Fibroblast of lung (primary cell): ENCODE measurements around the gene ITPK1.

Source experiments
- EZH2 ChIP-seq: IDR thresholded peaks from 2 replicates; pipeline ENCODE4 v1.5.1; 2012; ENCODE audit warnings: low read length, control low read depth, mild to moderate bottlenecking; ENCODE audit errors: missing control alignments
- TF ChIP-seq, protein P1 (sequence below), 2 donors: IDR thresholded peaks in 1 of 2; conservative IDR thresholded peaks in 1 of 2; 1 replicate in 1 of 2; 2 replicates in 1 of 2; pipeline ENCODE4 v1.5.1; 2011 to 2012; ENCODE audit warnings: low read length in 2 of 2, control low read depth in 1 of 2, inconsistent platforms in 1 of 2, low read depth in 1 of 2, mild to moderate bottlenecking in 1 of 2

DNA sequence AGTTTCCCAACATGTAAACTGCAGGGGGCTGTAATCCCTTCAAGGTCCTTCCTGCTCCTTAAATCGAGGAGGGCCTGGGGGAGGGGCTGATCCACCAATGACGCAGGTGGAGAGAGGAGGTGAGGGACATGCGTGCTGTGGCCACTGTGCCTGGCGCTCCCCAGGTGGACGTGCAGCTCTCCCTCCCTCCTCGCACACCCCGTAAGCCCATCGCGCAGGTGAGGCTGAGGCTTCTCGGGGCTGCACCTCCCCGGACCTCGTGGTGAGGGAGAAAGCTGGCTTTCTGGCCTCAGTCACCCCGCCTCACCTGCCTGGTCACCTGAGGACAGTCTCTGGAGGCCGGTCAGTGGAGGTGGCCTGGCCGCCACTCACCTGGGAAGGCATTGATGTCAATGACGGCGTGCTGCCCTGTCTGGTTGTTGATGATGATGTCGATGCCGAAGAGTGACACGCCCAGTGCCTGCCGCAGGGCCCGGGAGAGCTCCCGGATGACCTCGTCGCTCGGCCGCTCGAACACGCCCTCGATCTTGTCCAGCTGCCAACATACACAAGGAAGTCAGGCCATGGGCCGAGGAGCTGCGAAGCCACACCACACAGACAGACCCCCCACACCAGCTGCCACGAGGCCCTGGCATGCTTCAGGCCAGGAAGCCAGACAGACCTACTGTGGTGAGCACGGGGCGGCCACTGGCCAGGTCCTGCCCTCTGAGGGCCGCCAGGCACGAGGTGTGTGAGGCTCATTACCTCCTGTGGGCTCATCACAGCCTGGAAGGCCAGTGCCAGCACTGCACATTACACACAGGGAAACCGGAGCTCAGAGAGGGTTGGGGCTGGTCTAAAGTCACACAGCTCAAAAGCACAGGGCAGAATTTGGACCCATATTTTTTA lies 169.5 kb downstream of the ITPK1 start:
- TF ChIP-seq, protein P1, sequence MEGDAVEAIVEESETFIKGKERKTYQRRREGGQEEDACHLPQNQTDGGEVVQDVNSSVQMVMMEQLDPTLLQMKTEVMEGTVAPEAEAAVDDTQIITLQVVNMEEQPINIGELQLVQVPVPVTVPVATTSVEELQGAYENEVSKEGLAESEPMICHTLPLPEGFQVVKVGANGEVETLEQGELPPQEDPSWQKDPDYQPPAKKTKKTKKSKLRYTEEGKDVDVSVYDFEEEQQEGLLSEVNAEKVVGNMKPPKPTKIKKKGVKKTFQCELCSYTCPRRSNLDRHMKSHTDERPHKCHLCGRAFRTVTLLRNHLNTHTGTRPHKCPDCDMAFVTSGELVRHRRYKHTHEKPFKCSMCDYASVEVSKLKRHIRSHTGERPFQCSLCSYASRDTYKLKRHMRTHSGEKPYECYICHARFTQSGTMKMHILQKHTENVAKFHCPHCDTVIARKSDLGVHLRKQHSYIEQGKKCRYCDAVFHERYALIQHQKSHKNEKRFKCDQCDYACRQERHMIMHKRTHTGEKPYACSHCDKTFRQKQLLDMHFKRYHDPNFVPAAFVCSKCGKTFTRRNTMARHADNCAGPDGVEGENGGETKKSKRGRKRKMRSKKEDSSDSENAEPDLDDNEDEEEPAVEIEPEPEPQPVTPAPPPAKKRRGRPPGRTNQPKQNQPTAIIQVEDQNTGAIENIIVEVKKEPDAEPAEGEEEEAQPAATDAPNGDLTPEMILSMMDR (conservative IDR thresholded peaks at IDR 0.05 in 1 of 2, IDR thresholded peaks at IDR 0.05 in 1 of 2; ENCODE audit: low read depth in 1 of 2, low read length in 2 of 2), result no peak
- no peak for TF ChIP-seq EZH2
